Measurements from ENCODE around the gene PNMT.

PNMT gene

GRCh38 chr17:39633570-39634183, 34.6 kb upstream of the PNMT start:
- DNase-seq (ENCODE audit: low spot score) = no peak

GRCh38 chr17:39634384-39634871, 33.8 kb upstream of the PNMT start:
- peak; percentile 74 for DNase-seq (ENCODE audit: low spot score)

GRCh38 chr17:39635614-39636176, 32.6 kb upstream of the PNMT start:
- DNase-seq (ENCODE audit: low spot score) = no peak

GRCh38 chr17:39636587-39636926, 31.7 kb upstream of the PNMT start:
- DNase-seq (ENCODE audit: low spot score) = no peak

- peak; percentile 96 for DNase-seq (ENCODE audit: low spot score)
These were observed 31.1 kb upstream of the PNMT start, which contains the start of gene STARD3 for GRCh38 chr17:39636927-39637736. Gene STARD3, plus strand, starts transcription at chr17:39637144. Its CDS starts 16,388 bp downstream, at chr17:39653532.

GRCh38 chr17:39638317-39638716, 29.9 kb upstream of the PNMT start:
- no peak for DNase-seq (ENCODE audit: low spot score)

GRCh38 chr17:39639043-39639442, 29.2 kb upstream of the PNMT start:
- no peak for DNase-seq (ENCODE audit: low spot score)

GRCh38 chr17:39639566-39640458, 28.4 kb upstream of the PNMT start:
- no peak for DNase-seq (ENCODE audit: low spot score)

GRCh38 chr17:39640591-39641031, 27.6 kb upstream of the PNMT start:
- DNase-seq (ENCODE audit: low spot score) = no peak

GRCh38 chr17:39641097-39641496, 27.2 kb upstream of the PNMT start:
- no peak for DNase-seq (ENCODE audit: low spot score)

GRCh38 chr17:39641883-39642282, 26.4 kb upstream of the PNMT start:
- DNase-seq (ENCODE audit: low spot score) = no peak

- no peak for DNase-seq (ENCODE audit: low spot score)
These were observed 25.8 kb upstream of the PNMT start for GRCh38 chr17:39642291-39643074.

GRCh38 chr17:39643271-39643670, 25.0 kb upstream of the PNMT start:
- DNase-seq (ENCODE audit: low spot score) = no peak

- DNase-seq (ENCODE audit: low spot score) = no peak
These were observed 21.0 kb upstream of the PNMT start for GRCh38 chr17:39647256-39647655.

- DNase-seq (ENCODE audit: low spot score) = no peak
These were observed 19.5 kb upstream of the PNMT start for GRCh38 chr17:39648616-39649366.

- no peak for DNase-seq (ENCODE audit: low spot score)
These were observed 18.1 kb upstream of the PNMT start for GRCh38 chr17:39650121-39650579.

GRCh38 chr17:39651923-39652586, 16.2 kb upstream of the PNMT start:
- DNase-seq (ENCODE audit: low spot score) = no peak

- DNase-seq (ENCODE audit: low spot score) = no peak
These were observed 15.5 kb upstream of the PNMT start for GRCh38 chr17:39652587-39653315.

- DNase-seq (ENCODE audit: low spot score) = no peak
These were observed 15.0 kb upstream of the PNMT start for GRCh38 chr17:39653316-39653661.
